ENCODE data around the gene PDS5B.

DNA sequence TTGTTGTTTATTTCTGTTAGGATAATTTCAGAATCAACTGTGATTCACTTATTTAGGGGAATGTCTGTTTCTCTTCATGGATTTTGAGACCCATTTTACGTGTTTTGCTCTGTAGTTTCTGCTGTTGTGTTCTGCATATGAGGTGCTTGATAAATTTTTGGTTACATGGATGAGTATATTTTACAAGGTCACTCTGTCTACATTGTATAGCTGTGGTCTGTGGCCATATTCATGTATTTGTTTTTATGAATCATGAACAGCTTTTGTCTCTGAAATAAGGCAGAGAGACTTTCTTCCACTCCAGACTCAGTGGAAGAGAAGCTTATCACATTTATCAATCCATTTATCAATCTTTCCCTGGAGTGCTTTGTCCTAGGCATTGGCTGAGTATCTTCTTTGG is 56.6 kb downstream of the PDS5B start:
- TF ChIP-seq, protein P1, sequence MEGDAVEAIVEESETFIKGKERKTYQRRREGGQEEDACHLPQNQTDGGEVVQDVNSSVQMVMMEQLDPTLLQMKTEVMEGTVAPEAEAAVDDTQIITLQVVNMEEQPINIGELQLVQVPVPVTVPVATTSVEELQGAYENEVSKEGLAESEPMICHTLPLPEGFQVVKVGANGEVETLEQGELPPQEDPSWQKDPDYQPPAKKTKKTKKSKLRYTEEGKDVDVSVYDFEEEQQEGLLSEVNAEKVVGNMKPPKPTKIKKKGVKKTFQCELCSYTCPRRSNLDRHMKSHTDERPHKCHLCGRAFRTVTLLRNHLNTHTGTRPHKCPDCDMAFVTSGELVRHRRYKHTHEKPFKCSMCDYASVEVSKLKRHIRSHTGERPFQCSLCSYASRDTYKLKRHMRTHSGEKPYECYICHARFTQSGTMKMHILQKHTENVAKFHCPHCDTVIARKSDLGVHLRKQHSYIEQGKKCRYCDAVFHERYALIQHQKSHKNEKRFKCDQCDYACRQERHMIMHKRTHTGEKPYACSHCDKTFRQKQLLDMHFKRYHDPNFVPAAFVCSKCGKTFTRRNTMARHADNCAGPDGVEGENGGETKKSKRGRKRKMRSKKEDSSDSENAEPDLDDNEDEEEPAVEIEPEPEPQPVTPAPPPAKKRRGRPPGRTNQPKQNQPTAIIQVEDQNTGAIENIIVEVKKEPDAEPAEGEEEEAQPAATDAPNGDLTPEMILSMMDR (IDR thresholded peaks at IDR 0.05), result no peak
- TF ChIP-seq ZFX (IDR thresholded peaks at IDR 0.05; ENCODE audit: borderline replicate concordance), result no peak

All from 22Rv1 (cell line).